Measurements from ENCODE around the gene CFLAR.
"Not testable (repeated sequence)": the region's sequence is repeated elsewhere in the genome, so short reads cannot be mapped to it uniquely, and the experiment has no call there.

The CFLAR gene

GRCh38 chr2:201116959-201117734 is 1.2 kb downstream of the CFLAR start (continued):
- TF ChIP-seq PRDM10 (tag by site-specific recombination; IDR thresholded peaks at IDR 0.05) (peak; percentile 7; the same call in 1 of the 2 replicates), KLF16 (tag by site-specific recombination; IDR thresholded peaks at IDR 0.05) (no peak), ZNF660 (tag by site-specific recombination; IDR thresholded peaks at IDR 0.05) (0 out of 2 replicates have a peak, but pooled peaks have one; percentile 36), IKZF3 (tag by site-specific recombination; IDR thresholded peaks at IDR 0.05) (peak; percentile 45; the same call in 1 of the 2 replicates), PATZ1 (tag by site-specific recombination; IDR thresholded peaks at IDR 0.05) (0 out of 2 replicates have a peak, but pooled peaks have one; percentile 14), ZNF501 (tag by site-specific recombination; IDR thresholded peaks at IDR 0.05) (0 out of 2 replicates have a peak, but pooled peaks have one; percentile 39), ZNF324 (tag by site-specific recombination; IDR thresholded peaks at IDR 0.05) (0 out of 2 replicates have a peak, but pooled peaks have one; percentile 15), PRDM6 (tag by site-specific recombination; IDR thresholded peaks at IDR 0.05) (0 out of 2 replicates have a peak, but pooled peaks have one; percentile 50), ZEB2 (tag by site-specific recombination; IDR thresholded peaks at IDR 0.05) (peak; percentile 5; the same call in 1 of the 2 replicates), ZNF362 (tag by site-specific recombination; IDR thresholded peaks at IDR 0.05) (0 out of 2 replicates have a peak, but pooled peaks have one; percentile 68), ZSCAN4 (tag by site-specific recombination; IDR thresholded peaks at IDR 0.05) (no peak), GLIS2 (tag by site-specific recombination; IDR thresholded peaks at IDR 0.05) (peak; percentile 19; the same call in 1 of the 2 replicates), PBX3 (CRISPR knock-in tag; IDR thresholded peaks at IDR 0.05) (0 out of 2 replicates have a peak, but pooled peaks have one; percentile 8), ZNF416 (tag by site-specific recombination; IDR thresholded peaks at IDR 0.05) (no peak)

GRCh38 chr2:201117735-201118094 is 1.8 kb downstream of the CFLAR start:
- peak overlapping the region; percentile 95 for H3K27ac ChIP-seq (ENCODE audit: extremely low read depth, low read depth, low read length)
- H3K4me1 ChIP-seq (ENCODE audit: control insufficient read depth, insufficient read depth, low read length); H3K9me3 ChIP-seq (ENCODE audit: control insufficient read depth, insufficient read depth, low read depth, low read length); H3K36me3 ChIP-seq (ENCODE audit: control insufficient read depth in 2 of 2, insufficient read depth in 1 of 2, low read length in 2 of 2): not testable (repeated sequence)
- H3K4me3 ChIP-seq (ENCODE audit: low read depth, low read length) = peak overlapping the region; percentile 40; the same call in 1 of the 2 replicates
- ChIA-PET CTCF (interaction anchor here (0.6 to 4.1 kb wide), 8 partner anchors 11 to 115 kb away, joined by 3 to 25 read pairs (median 6); no protein-coding TSS in a partner anchor), POLR2A (interaction anchor here (1.1 to 2.8 kb wide), 6 partner anchors 8 to 254 kb away, joined by 3 to 11 read pairs (median 4); partner anchors contain the start of genes CLK1 and ORC2)

Data from HEK293 (cell line).